Suprapubic skin (tissue), 3 donors: Measurements from ENCODE around the gene PACRG.

Experiments used
- CTCF ChIP-seq, 2 donors: fragments of 200-600 bp in 1 of 2; fragments of 450-650 bp in 1 of 2; sonication (generic) in 1 of 2; IDR thresholded peaks; one replicate each; pipeline ENCODE4 v1.5.1; 2016 to 2019; ENCODE audit warnings: antibody characterized with exemption in 2 of 2, mild to moderate bottlenecking in 1 of 2, moderate library complexity in 1 of 2
- POLR2A ChIP-seq, 2 donors: fragments of 450-650 bp; IDR thresholded peaks; one replicate each; pipeline ENCODE4 v1.6.1; 2017; ENCODE audit warnings: antibody characterized with exemption in 2 of 2, mild to moderate bottlenecking in 2 of 2, moderate library complexity in 2 of 2

GRCh38 chr6:163122365-163122764, 394.6 kb downstream of the PACRG start:
- TF ChIP-seq POLR2A (IDR thresholded peaks at IDR 0.05) = no peak
- no peak for TF ChIP-seq CTCF (IDR thresholded peaks at IDR 0.05)
